ENCODE measurements around the gene BMPER. TPM values are rescaled to one million over a fixed set of nuclear protein-coding genes. Genes with fewer than 3 reads are reported as not detected.
A peak's percentile ranks its signal among the peaks of the same experiment; 100 is the strongest.

Gene BMPER
- total RNA-seq (2021; fragmentation: NEBNext Ultra II Directional; extraction: Animal tissue kit (Norgen Biotek cat#: 25700)) (0.69 and 0.88 TPM in 2 replicates), polyA plus RNA-seq (2011; rRNA removed) (0.33 and 0.61 TPM in 2 replicates), polyA minus RNA-seq (2011; rRNA and poly(A)+ RNA removed) (1.5 and 2.0 TPM in 2 replicates)
- polyA plus RNA-seq (2011; cell fraction: cytosol; rRNA removed) = 0.52 TPM
- 1.8 TPM for polyA plus RNA-seq (2011; cell fraction: nucleus; rRNA removed)
- 0.57 to 1.5 TPM (median 0.66 TPM) in 4 replicates for polyA plus RNA-seq (2012, experiment 1 of 2)
- 0.05 TPM for polyA plus RNA-seq (2012, experiment 2 of 2)
- polyA plus RNA-seq (2013, experiment 1 of 2) = 0.36 TPM
- 0.52 TPM for polyA plus RNA-seq (2013, experiment 2 of 2)
- polyA minus RNA-seq (2011; cell fraction: cytosol; rRNA and poly(A)+ RNA removed) = 0.88 TPM
- 2.8 TPM for polyA minus RNA-seq (2011; cell fraction: nucleus; rRNA and poly(A)+ RNA removed)
- long read RNA-seq, experiment 1 = 0 reads
- long read RNA-seq, experiment 2, partial matches to known transcripts = 0 of 2 reads
- long read RNA-seq, experiment 2, other reads (novel, unspliced or antisense) = 2 of 2 reads

GRCh38 chr7:33905389-33906032 is at the start of gene BMPER:
BMPER (plus strand) TSS chr7:33905539; CDS start chr7:33905614, 75 bp downstream.
- peak within 1 kb of the TSS; percentile 88; the same call in 1 of the 2 replicates for H2AFZ ChIP-seq (ENCODE audit: low read length)
- no peak within 1 kb of the TSS for H3K14ac ChIP-seq (ENCODE audit: insufficient read length)
- WGBS, 2 experiments (ENCODE audit: extremely low coverage in 1 of 2, insufficient coverage in 1 of 2, insufficient read length in 1 of 2, insufficient replicate concordance in 2 of 2, low coverage in 1 of 2, low lambda C conversion rate in 2 of 2, missing lambda C conversion rate in 1 of 2) = 3% methylated on average over 18 of the region's 47 CpGs; no CpG with 5 or more reads in 1 of the 2 experiments
- no peak for TF ChIP-seq EZH2 (IDR thresholded peaks at IDR 0.05; ENCODE audit: low read depth, low read length, severe bottlenecking)

More at GRCh38 chr7:33905389-33906032, at the start of gene BMPER:
- Histone ChIP-seq H3K27me3 (replicated peaks in 1 of 4; ENCODE audit: control insufficient read depth in 3 of 4, extremely low read depth in 1 of 4, insufficient read depth in 3 of 4, low read length in 3 of 4) (peaks cover 5 to 41% (median 23%) of the 10 kb centered on the region in 4 experiments), H3K36me3 (ENCODE audit: control insufficient read depth in 2 of 4, insufficient read depth in 4 of 4, low read length in 3 of 4) (no peaks in the 10 kb centered on the region), H4K5ac (ENCODE audit: insufficient read length, low read depth, low read length) (no peak within 1 kb of the TSS), H3K18ac (ENCODE audit: extremely low read depth, low read length) (0 out of 2 replicates have a peak within 1 kb of the TSS, but pooled peaks have one; percentile 6), H4K91ac (replicated peaks; ENCODE audit: insufficient read length, low read length) (no peak within 1 kb of the TSS), H4K8ac (ENCODE audit: extremely low read depth, insufficient read depth, low read length) (no peak within 1 kb of the TSS), H2AK5ac (ENCODE audit: low read depth, low read length) (no peak within 1 kb of the TSS), H3K23ac (ENCODE audit: insufficient read length) (no peak within 1 kb of the TSS), H2BK5ac (ENCODE audit: low read depth, low read length) (no peak within 1 kb of the TSS), H2BK20ac (ENCODE audit: low read length) (no peak within 1 kb of the TSS), H3K23me2 (ENCODE audit: low read depth, low read length) (peaks cover 16% of the 10 kb centered on the region), H3K27ac (ENCODE audit: low read depth, low read length) (no peak within 1 kb of the TSS), H3K79me2 (ENCODE audit: control insufficient read depth in 1 of 2, insufficient read depth in 2 of 2, low read length in 2 of 2) (no peaks in the 10 kb centered on the region), H3K9me3 (ENCODE audit: insufficient read depth in 2 of 2, low read depth in 1 of 2, low read length in 1 of 2) (no peaks in the 10 kb centered on the region), H3K4ac (replicated peaks; ENCODE audit: insufficient read length, low read depth, low read length) (no peak within 1 kb of the TSS), H3K4me1 (replicated peaks in 1 of 4; ENCODE audit: control insufficient read depth in 3 of 4, insufficient read depth in 4 of 4, low read length in 3 of 4) (peaks cover 4 to 18% (median 7%) of the 10 kb centered on the region in 4 experiments; a peak in 6 of 7 replicates), H2BK15ac (ENCODE audit: low read length) (no peak within 1 kb of the TSS), H3K56ac (replicated peaks; ENCODE audit: insufficient read length, low read depth, low read length) (no peak within 1 kb of the TSS), H2BK12ac (ENCODE audit: low read depth, low read length) (no peak within 1 kb of the TSS), H3K4me3 (ENCODE audit: extremely low read depth in 1 of 4, insufficient read depth in 2 of 4, low read depth in 3 of 4, low read length in 4 of 4) (peak within 1 kb of the TSS; percentile 46 to 73 (median 66)), H4K20me1 (replicated peaks in 1 of 2; ENCODE audit: control insufficient read depth in 1 of 2, insufficient read depth in 2 of 2, low read length in 2 of 2) (peaks cover 0 to 6% of the 10 kb centered on the region in 2 experiments), H3K4me2 (ENCODE audit: insufficient read depth in 1 of 2, low read depth in 2 of 2, low read length in 2 of 2) (peak within 1 kb of the TSS; percentile 93 to 100), H3K9ac (replicated peaks in 1 of 4; ENCODE audit: extremely low read depth in 1 of 4, low read depth in 3 of 4, low read length in 3 of 4) (peak within 1 kb of the TSS in 2 of 4 experiments; percentile 14 to 52; a peak in 2 of 7 replicates), H3K79me1 (ENCODE audit: low read depth, low read length) (no peaks in the 10 kb centered on the region), H2BK120ac (replicated peaks; ENCODE audit: low read depth, low read length) (no peak within 1 kb of the TSS)
- peak in 1 of 2 experiments; percentile 67 for DNase-seq (ENCODE audit: low read depth in 1 of 2, low spot score in 2 of 2)
- ChIA-PET CTCF (ENCODE audit: partially characterized antibody) (interaction anchor here (0.8 to 2.3 kb wide), 5 partner anchors 11 to 131 kb away, joined by 3 to 8 read pairs (median 6); no protein-coding TSS in a partner anchor), POLR2A (ENCODE audit: partially characterized antibody) (no interaction called here)
- FAIRE-seq = no peak

All from H1 (cell line).